IgD-negative memory B cell (primary cell): ENCODE measurements around the gene RHOH. TPM values are rescaled to one million over a fixed set of nuclear protein-coding genes. Genes with fewer than 3 reads are reported as not detected.
A peak's percentile ranks its signal among the peaks of the same experiment; 100 is the strongest.
"Not testable (repeated sequence)": the region's sequence is repeated elsewhere in the genome, so short reads cannot be mapped to it uniquely, and the experiment has no call there.

Experiments used
- H3K27ac Mint-ChIP-seq, 3 donors: one replicate each; pipeline ENCODE4 v1.8.0; 2020 to 2022; ENCODE audit warnings: mild to moderate bottlenecking in 3 of 3, mixed read lengths in 3 of 3, moderate library complexity in 1 of 3
- H3K27me3 Mint-ChIP-seq: one replicate; pipeline ENCODE4 v1.8.0; 2021; ENCODE audit warnings: mixed read lengths
- H3K36me3 Mint-ChIP-seq: one replicate; pipeline ENCODE4 v1.8.0; 2020; ENCODE audit warnings: mild to moderate bottlenecking, mixed read lengths
- H3K4me1 Mint-ChIP-seq, 3 donors: one replicate each; pipeline ENCODE4 v1.8.0; 2020 to 2022; ENCODE audit warnings: mixed read lengths in 3 of 3, mild to moderate bottlenecking in 1 of 3
- H3K4me3 Mint-ChIP-seq, 4 donors: one replicate each; pipeline ENCODE4 v1.8.0; 2020 to 2022; ENCODE audit warnings: mild to moderate bottlenecking in 4 of 4, mixed read lengths in 4 of 4, moderate library complexity in 3 of 4
- H3K9me3 Mint-ChIP-seq, 3 donors: one replicate each; pipeline ENCODE4 v1.8.0; 2020 to 2021; ENCODE audit warnings: mixed read lengths in 3 of 3, mild to moderate bottlenecking in 1 of 3
- polyA plus RNA-seq: library from polyadenylated mRNA; unstranded; fragments of 300-500 nt; fragmentation: Illumina TruSeq; gene quantifications from one replicate; pipeline ENCODE4 v1.2.3, GENCODE V29; 2021

RHOH gene
- polyA plus RNA-seq, 1 donor from 2014 or later, result 255 TPM

DNA sequence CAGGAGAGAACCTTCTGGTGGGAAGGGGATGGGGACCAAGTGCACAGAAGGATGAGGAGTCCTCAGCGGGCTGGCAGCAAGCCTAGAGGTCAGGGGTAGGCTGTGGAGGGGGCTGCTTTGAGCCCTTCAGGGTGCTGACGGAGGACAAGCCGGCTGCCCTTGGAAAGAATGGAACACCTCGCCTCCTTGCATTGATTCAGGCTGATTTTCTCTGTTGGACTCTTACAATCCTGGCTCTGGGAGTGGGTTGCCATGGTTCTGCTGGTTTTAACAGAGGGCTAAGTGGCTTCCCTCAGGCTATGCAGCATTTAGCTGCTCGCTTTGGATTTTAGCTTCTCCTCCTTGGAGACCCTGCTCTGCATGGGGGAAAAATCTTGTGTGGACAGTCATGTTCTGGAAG lies 88.9 kb downstream of the RHOH start:
- H3K4me1 Mint-ChIP-seq, result peaks cover 27 to 50% (median 31%) of the 10 kb centered on the region in 3 donors
- H3K9me3 Mint-ChIP-seq, result no peaks in the 10 kb centered on the region
- peaks cover 1% of the 10 kb centered on the region for H3K27me3 Mint-ChIP-seq
- no peak overlapping the region for H3K4me3 Mint-ChIP-seq
- H3K36me3 Mint-ChIP-seq, result no peaks in the 10 kb centered on the region
- H3K27ac Mint-ChIP-seq, result peak overlapping the region in 1 of 3 donors; percentile 9

DNA sequence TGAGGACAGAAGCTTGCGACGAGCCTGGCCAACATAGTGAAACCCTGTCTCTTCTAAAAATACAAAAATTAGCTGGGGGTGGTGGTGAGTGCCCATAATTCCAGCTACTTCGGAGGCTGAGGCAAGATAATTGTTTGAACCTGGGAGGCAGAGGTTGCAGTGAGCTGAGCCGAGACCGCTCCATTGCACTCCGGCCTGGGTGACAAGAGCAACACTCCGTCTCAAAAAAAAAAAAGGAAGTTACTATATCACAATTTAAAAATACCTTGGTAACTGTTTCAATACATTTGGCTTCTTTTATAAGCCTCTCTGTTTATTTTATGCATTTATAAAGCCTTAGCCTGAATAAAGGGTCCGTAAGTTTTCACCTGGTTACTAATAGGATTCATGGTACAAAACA lies 91.7 kb downstream of the RHOH start:
- Mint-ChIP-seq H3K36me3 (peaks cover 3% of the 10 kb centered on the region), H3K4me1 (peaks cover 31 to 55% (median 42%) of the 10 kb centered on the region in 3 donors), H3K27me3 (no peaks in the 10 kb centered on the region), H3K9me3 (no peaks in the 10 kb centered on the region), H3K4me3 (peak overlapping the region; percentile 8 to 87 (median 44)), H3K27ac (peak overlapping the region; percentile 28 to 80 (median 61))

DNA sequence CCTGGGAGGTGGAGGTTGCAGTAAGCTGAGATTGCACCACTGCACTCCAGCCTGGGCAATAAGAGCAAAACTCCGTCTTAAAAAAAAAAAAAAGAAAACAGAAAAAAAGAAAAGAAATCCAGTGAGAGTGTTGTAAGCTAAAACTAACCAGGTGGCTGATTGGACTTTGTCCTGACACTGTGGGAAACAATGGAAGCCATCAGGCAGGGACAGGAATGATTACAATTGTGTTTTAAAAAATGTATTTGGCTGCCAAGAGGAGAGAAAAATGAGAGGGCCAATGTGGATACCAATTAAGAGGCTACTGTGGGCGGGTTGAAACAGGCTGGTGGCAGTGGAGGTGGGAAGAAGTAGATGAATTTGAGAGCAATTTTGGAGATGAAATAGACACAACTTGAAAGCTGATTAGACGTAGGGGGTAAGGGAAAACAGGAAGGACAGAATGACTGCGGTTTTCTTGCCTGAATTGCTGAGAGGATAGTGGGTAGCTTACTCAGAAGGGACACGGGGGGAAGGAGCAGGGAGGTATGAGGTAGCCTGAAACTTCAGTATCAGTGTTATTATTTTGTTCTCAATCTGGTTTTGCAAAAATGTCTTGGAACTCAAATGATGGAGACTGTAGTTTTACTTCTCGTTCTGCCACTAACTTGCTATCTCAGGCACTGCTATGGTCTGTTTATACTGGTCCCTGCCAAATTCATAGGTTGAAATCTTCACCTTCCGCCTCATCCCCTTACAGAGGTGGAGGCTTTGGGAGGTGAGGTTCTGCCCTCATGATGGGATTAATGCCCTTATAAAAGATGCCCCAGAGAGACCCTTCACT lies 92.7 kb downstream of the RHOH start:
- peaks cover 3% of the 10 kb centered on the region for H3K36me3 Mint-ChIP-seq
- no peaks in the 10 kb centered on the region for H3K27me3 Mint-ChIP-seq
- peak overlapping the region in 3 of 4 donors; percentile 14 to 39 (median 32) for H3K4me3 Mint-ChIP-seq
- H3K4me1 Mint-ChIP-seq, result peaks cover 26 to 46% (median 36%) of the 10 kb centered on the region in 3 donors
- H3K27ac Mint-ChIP-seq, result peak overlapping the region; percentile 17 to 61 (median 28)
- H3K9me3 Mint-ChIP-seq, result no peaks in the 10 kb centered on the region

DNA sequence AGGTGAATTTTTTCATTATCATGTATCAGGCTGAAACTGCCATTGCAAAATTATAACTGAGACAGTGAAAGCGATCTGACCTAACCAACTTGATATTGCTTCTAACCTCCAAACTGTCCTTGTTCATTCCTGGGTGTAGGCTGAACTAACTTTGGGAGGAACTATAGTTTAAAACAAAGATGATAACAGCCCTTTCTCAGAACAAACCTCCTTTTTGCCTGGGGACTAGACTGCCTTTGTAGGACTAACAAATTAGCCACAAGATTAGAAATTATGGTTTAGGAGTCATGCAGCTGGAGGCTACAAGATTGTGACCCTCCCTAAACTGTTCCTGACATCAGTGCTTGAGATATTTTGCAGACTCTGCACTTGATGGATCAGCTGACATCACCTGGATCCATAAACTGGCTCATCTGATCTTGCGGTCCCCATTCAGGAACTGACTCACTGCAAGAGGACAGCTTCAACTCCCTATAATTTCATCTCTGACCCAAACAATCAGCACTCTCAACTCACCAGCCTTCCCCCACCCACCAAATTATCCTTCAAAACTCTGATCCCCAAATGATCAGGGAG lies 93.9 kb downstream of the RHOH start:
- H3K27me3 Mint-ChIP-seq, H3K4me3 Mint-ChIP-seq, H3K36me3 Mint-ChIP-seq, H3K9me3 Mint-ChIP-seq: not testable (repeated sequence)
- H3K27ac Mint-ChIP-seq, result peak overlapping the region in 1 of 3 donors; percentile 61
- peaks cover 26 to 42% (median 35%) of the 10 kb centered on the region in 3 donors for H3K4me1 Mint-ChIP-seq

DNA sequence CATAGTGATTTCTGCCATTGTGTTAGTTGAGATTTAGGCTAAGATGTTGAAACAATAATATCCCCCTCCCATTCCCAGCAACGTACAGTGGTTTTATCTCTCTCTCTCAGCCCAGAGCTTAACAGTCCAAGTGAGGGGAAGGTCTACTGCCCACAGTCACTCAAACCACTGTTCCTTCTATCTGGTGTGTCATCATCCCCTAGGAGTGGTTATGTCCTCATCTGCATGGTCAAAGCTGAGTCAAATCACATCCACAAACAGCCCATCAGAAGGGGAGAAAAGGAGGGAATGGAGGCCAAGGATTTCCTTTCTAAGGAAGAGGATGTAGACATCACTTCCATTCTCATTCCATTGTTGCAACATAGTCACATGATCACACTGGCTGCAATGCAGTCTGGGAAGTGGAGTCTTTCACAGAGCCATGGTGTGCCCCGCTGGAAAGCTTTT lies 95.5 kb downstream of the RHOH start:
- Mint-ChIP-seq H3K27ac (no peak overlapping the region), H3K36me3 (peaks cover 3% of the 10 kb centered on the region), H3K27me3 (no peaks in the 10 kb centered on the region), H3K4me1 (peaks cover 29 to 43% (median 39%) of the 10 kb centered on the region in 3 donors), H3K4me3 (no peak overlapping the region), H3K9me3 (no peaks in the 10 kb centered on the region)

DNA sequence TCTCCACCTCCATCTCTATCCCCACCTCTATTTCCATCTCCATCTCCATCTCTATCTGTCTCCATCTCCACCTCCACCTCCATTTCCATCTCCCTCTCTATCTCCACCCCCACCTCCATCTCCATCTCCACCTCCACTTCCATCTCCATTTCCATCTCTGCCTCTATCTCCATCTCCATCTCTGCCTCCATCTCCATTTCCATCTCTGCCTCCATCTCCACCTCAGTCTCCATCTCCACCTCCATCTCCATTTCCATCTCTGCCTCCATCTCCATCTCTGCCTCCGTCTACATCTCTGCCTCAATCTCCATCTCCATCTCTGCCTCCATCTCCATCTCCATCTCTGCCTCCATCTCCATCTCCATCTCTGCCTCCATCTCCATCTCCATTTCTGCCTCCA lies 97.5 kb downstream of the RHOH start:
- Mint-ChIP-seq H3K27me3 (no peaks in the 10 kb centered on the region), H3K36me3 (peaks cover 3% of the 10 kb centered on the region), H3K4me1 (peaks cover 27 to 43% (median 43%) of the 10 kb centered on the region in 3 donors), H3K9me3 (peaks cover 0 to 3% (median 0%) of the 10 kb centered on the region in 3 donors), H3K27ac (no peak overlapping the region), H3K4me3 (no peak overlapping the region)

DNA sequence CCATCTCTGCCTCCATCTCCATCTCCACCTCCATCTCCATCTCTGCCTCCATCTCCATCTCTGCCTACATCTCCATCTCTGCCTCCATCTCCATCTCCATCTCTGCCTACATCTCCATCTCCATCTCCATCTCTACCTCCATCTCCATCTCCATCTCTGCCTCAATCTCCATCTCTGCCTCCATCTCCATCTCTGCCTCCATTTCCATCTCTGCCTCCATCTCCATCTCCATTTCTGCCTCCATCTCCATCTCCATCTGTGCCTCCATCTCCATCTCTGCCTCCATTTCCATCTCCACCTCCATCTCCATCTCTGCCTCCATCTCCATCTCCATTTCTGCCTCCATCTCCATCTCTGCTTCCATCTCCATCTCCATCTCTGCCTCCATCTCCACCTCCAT lies 98.2 kb downstream of the RHOH start:
- H3K27me3 Mint-ChIP-seq, H3K36me3 Mint-ChIP-seq, H3K9me3 Mint-ChIP-seq, H3K4me3 Mint-ChIP-seq, H3K27ac Mint-ChIP-seq: not testable (repeated sequence)
- peaks cover 27 to 42% (median 37%) of the 10 kb centered on the region in 3 donors for H3K4me1 Mint-ChIP-seq

DNA sequence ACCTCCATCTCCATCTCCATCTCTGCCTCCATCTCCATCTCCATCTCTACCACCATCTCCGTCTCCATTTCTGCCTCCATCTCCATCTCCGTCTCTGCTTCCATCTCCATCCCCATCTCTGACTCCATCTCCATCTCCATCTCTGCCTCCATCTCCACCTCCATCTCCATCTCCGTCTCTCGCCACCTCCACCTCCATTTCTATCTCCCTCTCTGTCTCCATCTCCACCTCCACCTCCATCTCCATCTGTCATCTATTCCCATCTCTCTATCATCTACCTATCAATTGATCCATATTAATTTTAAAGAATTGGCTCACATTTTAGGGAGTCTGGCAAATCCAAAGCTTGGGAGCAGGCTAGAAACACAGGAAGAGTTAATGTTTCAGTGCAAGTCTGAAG lies 98.7 kb downstream of the RHOH start:
- Mint-ChIP-seq H3K4me3 (no peak overlapping the region), H3K36me3 (peaks cover 3% of the 10 kb centered on the region), H3K27me3 (no peaks in the 10 kb centered on the region), H3K4me1 (peaks cover 26 to 42% (median 37%) of the 10 kb centered on the region in 3 donors), H3K9me3 (peaks cover 0 to 3% (median 0%) of the 10 kb centered on the region in 3 donors), H3K27ac (no peak overlapping the region)

Other genes with a start within 250 kb of the RHOH start
- gene PDS5A, start 219.1 kb upstream of the RHOH start, polyA plus RNA-seq, result 35.3 TPM
- 6.1 TPM for gene N4BP2, start 140.2 kb upstream of the RHOH start, polyA plus RNA-seq
- not detected for gene CHRNA9, start 138.3 kb downstream of the RHOH start, polyA plus RNA-seq